Activated CD4-positive, CD25-positive, alpha-beta regulatory T cell treated with anti-CD3 and anti-CD28 coated beads, Interleukin-2, amount 50 U/mL, for 16 hours (primary cell): ENCODE measurements around the gene TM9SF3.

ENCODE experiments used
- DNase-seq: peaks from one replicate; pipeline ENCODE4 v3.0.0-alpha.2; 2020; ENCODE audit warnings: low read depth, low spot score

The TM9SF3 gene

DNA sequence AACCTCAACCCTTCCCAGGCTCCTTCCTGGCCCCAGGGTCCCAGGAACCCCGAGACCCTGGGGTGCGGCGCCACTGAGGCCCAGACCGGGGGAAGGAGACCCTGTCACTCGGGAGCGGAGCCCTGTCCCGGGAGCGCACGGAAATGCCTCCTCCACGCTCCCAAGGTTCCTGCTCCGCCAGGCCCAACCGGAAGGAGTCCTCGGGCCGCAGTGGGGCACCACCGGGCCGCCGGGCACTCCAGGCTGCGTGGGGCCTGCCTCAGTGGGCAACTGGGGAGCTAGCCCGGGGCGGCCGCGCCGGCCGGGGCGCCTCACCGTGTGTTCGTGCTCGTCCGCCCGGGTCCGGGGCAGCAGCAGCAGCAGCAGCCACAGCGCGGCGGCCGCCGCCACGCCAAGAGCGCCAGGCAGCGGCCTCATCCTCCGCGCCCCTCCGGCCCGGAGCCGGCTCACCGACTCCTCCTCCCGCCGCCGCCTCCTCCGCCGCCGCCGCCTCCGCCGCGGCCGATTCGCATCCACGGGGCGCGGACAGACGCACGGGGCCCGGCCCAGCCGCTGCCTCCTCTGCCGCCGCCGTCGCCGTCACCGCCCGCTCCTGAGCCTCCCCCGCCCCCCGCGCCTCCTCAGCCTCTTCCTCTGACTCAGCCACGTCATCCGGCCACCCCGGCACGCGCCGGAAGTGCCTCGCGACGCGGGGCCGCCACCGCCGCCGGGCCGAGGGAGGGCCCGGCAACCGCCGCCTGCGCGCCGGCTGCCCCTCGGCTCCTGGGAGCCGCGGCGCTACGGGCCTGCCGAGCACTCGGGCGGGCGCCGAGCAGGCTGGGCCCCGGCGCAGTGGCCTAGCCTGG, at the start of gene TM9SF3:
Gene TM9SF3, minus strand, starts transcription at position 594 of the 845 bp plus-strand sequence. Its CDS starts 177 bp downstream, at position 417.
- peak; percentile 79 for DNase-seq

DNA sequence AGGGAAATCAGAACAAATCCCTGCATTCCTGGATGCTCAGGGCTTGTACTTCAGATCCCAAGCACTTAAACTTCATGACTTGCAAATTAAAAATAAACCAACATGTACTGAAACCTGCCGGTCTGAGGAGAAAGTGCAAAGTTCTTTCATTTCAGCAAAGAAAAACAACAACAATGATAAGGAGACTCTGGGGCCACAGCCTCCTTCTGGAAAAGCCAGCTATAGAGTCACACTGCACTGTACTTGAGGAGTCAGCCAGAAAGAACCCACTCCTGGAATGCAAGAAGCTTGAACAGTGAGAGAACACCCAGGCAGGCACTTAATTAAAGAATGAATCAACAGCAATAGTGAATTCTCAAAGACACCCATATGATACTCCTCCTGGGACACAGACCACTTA, 49.7 kb upstream of the TM9SF3 start:
- DNase-seq, result no peak

DNA sequence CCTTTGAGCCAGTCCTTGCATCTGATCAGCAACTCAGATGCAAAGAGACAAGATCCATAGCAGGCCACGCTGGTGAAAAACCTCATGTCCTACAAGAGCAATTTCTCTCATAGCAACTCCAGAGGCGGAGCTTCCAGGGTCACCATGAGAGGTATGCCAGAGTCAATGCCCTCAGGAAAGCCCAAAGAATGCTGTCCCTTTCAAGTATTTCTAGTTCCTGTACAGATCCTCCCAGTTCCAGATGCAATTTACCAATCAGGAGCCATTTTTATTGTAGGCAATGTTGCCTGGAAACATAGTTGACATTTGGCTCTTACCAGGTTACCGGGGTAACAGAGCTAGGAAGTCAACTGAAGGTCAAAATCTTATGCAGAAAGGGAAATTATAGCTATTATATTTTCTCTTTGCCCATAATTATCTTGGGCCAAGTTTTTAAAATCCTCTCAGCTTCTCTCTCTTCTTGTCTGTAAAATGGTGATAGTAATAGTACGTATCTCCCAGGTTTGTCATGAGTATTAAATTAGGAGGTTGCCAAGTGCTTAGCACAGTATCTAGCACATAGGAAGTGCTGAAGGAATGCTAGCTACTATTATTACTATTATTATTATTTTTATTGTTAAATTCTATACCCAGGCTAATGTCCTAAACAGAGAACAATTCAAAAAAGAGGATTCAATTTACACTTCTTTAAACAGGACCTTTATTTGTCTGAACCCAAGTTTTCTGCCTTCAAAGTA, 46.3 kb upstream of the TM9SF3 start:
- no peak for DNase-seq

DNA sequence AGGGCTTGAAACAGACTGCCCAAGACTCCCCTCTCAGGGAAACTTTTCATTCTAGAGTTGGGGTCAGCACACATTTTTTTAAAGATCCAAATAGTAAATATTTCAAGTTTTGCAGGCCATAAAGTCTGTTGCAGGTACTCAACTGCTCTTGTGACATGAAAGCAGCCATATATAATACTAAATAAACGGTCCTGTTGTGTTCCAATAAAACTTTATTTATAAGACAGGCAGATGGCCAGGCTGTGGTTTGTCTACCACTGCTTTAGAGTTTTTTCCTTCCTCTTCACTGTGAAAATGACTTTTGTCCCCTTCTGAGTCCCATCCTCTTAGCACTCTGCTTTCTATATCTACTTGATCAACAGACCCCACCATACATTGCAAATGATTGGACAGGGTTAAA, 40.5 kb upstream of the TM9SF3 start:
- no peak for DNase-seq

DNA sequence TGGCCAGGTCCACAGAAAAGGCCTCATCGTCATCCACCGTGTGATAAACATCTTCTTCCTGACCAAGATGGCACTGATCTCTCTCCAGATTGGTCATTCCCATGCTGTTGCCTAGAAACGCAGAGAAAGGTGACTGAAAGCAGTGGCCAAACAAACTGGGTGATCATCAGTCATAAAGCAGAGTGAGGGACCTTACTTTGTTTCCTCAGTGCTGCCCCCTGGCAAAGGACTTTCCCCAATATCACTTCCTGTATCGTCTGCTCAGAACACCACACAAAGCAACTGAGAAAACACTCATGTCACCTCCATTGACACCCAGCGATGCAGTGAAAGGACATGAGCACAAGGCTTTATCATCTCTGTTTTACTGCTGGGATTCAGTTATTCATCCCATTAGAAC, 40.0 kb upstream of the TM9SF3 start:
- no peak for DNase-seq

DNA sequence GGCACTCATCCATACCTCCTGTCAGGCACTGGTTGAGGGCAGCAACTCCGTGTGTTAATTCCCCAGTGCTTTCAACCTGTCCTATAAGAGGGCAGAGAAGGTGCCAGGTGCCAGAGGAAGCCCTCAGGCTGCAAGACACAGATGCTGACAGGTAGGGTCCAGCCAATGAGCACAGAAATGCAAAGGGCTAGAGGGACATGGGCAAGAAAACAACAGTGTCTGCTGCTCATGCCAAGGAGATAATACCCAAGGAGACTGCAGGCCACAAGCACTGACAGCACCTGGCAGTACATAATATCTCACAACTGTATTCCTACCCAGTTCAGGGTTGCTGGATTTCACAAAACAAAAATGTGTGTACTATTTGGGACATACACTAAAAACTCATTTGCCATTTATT, 38.4 kb upstream of the TM9SF3 start:
- no peak for DNase-seq

DNA sequence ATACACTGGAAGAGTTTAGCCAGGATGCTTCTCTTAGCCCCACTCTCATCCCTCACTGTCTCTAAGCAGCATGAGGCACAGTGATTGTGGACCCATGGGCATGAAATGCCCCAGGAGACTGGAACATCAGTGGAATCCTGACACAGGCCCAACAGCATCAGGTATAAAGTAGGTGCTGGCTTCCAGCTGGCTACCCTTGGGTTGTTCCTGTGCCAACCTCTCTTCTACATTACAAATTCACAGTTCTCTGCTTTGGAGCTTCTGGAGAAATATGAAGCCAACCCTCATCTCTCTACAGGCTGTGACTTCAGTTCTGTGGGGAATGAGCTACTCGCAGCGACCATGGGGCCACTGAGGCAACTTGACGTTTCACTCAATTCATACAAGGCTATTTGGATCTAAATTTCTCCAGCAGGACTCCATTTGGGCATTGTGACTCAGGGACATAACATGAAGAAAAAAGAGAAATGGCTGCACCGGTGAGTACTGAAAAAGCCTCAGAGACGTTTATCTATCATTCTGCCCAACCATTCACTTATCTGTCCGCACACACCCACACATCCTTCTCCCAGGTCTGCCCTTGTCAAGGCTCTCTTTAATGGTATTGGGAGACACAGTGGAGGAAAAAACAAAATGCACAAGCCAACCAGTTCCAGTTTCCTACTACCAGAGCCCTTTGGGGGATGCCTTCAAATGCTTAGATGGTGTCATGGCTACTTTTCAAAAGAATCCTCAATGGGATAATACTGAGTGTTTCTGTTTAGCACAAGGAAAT, 35.4 kb upstream of the TM9SF3 start:
- DNase-seq, result no peak

DNA sequence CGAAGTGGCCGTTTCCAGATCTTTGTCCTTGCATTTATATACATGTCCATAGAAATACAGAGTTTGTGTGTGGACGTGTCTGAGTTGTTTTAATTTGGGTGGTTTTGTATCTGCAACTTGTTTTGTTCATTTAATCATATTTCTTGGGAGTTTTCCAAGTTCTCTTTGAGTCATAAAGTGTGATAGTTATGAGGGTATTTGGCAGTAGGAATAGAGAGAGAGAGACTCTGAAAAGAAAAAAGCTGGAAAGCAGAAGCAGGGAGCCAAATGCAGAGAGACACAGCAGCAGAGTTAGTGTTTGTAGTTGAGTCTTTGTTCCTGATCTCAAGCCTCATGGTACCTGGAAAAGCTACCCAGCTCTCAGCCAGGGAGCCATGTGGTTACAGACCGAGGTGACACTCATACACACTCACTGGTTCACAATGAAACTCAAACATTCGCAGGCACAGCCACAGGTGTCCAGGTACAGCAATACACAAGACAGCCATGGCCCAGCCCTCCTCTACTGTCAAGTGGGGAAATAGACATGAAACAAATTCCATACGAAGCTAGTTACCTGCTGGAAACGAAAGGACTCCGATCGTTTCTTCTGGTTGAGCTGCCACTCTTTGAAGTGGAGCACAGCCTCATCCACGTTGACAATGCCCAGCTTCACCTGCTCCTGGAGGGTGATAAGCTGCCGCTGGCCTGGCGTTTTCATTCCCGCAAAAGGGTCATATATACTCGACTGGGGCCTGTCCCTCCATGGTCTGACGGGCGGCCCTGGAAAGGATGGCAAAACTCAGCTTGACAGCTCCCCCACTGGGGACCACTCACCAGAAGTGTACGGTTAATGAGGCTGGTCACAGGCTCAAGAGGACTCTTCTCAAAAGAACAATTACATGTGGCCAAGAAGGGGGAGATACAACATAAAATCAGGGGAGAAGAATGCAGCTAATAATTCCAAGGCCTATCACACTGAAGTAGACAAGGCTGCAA, 33.3 kb upstream of the TM9SF3 start:
- no peak for DNase-seq

DNA sequence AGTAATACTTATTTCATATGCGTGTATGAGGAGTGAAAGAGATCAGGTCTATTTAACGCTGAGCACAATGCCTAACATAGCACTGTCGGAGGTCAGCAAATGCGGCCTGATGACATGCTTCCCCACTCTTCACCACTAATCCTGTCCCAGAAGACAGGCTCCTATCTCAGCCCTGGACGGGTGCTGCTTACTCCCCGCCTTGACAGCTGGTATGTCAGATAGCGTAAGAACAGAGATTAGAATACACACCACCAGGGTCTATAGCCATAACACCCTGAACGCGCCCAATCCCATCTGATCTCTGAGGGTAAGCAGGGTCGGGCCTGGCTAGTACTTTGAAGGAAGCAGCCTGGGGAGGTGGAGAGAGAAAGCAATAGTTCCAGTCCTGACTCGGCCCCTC, 32.3 kb upstream of the TM9SF3 start:
- DNase-seq, result no peak

DNA sequence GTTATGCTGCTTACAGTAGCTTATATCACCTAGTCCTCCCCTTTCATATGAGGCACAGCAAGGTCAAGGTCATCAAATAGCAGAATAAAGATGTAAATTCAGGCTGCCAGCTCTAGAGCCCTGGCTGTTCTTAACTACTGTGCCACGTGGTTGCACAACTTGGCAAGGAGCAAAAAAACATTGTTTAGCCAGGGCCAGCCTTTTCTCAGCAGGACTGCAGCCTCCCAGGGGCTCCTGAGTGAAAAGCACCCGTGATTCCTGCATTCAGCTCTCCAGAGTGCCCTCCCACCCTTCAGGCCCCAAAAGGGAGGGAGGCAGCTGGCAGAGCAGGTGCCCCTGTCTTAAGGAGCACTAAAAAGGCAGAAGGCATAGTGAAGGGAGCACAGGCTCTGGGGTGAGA, 31.8 kb upstream of the TM9SF3 start:
- no peak for DNase-seq

DNA sequence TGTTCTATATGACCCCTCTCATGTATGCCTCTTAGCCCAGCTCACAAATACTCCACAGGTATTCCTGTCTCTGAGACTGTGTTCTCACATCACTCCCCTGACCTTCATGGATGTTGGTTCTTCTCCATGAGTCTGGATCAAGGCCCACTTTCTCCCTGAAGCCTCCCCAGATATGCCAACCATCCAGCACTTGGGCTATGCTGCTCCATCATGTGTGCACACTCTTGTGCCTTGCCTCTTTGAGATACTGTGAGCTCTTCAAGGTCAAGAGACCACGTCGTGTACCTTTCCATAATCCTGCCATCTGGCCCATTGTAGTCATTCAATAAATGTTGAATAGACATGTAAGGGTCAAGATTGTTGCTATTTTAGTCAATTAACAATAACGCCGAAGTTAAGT, 30.1 kb upstream of the TM9SF3 start:
- no peak for DNase-seq

DNA sequence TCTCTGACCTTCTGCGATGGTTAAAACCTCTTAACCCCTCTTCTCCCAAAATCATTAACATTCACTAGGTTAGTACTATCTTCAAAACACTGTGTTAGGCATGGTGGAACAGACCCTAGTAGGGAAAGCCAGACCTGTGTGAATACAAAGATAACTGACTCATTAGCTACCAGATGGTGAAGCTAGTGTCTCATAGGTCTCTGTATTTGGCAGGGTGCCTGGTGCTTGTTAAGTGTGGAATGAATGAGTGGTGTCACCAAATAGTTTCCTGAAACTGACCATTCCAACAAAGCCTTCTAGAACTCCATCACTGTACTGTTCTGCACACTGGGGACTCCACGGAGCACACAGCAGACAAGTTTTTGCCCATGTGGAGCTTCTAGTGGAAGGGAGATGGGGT, 27.7 kb upstream of the TM9SF3 start:
- no peak for DNase-seq

DNA sequence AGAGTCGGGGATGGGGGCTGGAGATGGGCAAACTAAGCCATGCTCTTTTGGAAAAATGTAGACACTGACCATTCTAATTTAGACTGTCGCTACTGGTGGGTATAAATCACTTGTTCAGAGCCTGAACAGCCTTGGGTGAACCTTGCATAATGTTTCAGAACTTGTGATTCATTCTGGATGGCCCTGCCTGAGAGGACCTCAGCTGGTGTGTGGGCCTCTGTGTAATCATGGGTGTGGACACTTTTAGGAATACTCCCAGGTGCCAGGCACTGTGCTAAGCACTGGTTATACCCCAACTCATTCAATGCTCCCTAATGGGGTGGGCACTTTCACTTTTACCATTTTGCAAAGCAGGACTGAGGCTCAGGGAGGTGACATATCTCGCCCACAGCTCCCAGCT, 26.8 kb upstream of the TM9SF3 start:
- DNase-seq, result no peak

DNA sequence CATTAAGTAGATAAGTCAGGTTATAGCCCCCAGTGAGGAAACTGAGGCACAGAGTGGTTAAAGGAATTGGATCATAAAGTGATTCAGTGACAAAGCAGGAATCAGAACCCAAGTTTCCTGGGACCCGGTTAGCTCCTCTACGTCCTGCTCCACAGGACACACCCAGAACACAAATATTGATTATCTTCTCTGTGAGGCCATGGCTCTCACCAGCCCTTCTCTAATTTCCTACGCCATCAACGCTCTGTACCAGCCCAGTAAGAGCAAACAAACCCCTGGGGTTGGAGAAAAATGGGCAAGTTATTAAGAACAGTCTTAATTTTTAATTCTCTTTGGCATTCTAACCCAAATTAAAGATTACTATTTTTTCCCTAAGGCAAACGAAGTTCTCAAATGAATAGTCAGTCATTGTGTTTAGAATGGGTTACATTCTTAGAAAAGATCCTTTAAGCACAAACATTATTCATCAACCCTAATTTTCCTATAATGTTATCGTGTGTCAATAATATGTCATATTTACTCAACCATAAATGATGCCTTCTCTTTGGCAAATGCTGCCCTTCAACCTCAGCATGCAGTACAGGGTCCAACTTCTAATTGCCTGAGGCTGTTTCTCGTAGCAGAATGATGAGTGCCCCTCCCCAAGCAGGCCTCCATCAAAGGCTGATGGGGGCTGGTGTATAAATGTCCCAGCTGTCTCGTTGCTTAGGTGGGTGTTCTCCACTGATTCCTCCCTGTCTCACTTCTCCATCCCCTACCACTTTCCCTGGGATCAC, 25.4 kb upstream of the TM9SF3 start:
- DNase-seq, result no peak

DNA sequence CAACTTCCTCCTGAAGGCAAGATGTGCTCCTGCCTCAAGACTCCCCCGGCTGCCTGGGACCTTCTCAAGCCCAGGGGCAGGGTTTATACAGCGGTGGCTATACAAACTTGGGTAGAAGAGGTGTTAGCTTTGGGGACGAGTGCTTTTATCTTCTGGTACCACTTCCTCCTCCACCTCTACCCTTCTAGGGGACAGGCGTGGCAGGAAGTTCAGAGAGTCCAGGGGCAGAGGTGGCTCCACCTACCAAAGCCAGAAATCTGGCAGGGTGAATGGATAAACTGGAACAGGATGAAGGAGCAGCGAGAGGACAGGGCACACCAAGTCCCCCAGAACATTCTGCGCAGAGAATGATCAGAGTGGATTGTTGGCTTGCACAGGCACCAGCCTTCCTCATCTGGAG, 24.0 kb upstream of the TM9SF3 start:
- no peak for DNase-seq

DNA sequence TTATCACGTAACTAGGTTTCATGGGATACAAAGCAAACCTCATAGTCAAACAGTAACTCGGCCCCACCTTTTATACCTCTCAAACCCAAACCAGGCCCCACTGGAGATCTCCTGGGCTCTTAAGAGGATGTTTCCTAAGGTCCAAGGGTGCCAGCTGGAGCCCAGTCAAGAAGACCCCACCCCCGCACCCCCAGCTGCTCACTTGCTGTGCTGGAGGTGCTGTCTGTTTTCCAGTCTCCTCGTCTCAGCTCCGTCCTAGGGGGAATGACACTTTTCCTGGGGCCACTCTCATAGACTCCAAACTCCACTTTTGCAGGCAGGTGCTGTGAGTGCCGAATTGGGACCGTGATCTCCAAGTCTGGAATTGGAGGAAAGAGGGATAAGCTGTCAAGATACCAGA, 22.7 kb upstream of the TM9SF3 start:
- no peak for DNase-seq

DNA sequence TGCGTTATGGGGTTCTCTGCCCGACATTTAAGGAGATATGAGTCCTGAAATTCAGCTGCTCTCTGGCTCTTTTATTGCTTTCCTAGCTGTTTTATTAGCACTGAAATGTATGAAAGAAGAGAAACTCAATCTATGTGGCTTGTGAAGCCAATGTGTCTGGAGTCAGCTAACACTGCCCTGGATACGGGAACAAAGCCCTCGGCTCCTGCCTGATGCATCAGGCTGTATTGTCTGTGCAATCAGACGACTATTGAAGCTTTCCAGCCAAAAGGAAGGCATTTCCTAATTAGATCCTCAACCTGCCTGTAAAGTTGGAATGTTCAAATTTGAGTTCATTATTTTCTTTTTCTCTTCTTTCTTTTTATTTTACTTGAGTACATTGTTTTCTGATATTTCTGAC, 22.0 kb upstream of the TM9SF3 start:
- DNase-seq, result no peak

DNA sequence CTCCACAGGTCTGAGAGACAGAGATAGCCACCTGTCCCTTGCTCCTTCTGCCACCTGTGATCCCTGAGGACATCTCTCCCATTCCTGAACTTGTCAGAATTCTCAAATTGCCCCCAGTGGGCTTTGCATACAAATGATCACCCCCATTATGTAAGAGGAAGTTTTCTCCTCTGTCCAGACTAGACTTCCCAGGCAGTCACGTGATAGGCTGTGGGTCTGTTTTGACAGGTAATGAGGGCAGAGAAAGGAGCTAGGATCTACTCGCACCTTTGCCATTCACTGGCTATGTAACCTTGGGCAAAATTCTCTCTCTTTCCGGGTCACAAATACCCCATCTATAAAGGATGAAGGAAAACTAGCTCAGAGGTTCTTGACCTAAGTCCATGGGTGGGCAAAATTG, 21.4 kb upstream of the TM9SF3 start:
- DNase-seq, result no peak

DNA sequence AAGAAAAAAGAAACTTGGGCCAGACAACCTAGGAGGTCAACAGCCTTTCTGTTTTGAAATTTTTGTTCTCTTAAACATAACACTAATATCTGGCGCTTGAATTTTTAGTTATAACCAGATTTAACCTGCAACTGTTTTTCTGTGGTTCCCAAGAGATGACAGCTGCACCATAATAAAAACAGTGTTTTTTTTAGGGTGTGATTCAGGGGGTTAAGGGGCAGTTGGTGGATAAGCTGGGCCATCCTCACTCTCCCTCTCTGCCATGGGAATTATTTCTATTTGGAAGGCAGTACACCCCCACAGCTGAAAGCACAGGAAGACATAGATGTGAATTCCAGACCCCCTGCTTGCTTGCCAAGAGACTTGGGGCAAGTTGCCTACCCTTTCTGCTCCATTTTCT, 20.1 kb upstream of the TM9SF3 start:
- no peak for DNase-seq

DNA sequence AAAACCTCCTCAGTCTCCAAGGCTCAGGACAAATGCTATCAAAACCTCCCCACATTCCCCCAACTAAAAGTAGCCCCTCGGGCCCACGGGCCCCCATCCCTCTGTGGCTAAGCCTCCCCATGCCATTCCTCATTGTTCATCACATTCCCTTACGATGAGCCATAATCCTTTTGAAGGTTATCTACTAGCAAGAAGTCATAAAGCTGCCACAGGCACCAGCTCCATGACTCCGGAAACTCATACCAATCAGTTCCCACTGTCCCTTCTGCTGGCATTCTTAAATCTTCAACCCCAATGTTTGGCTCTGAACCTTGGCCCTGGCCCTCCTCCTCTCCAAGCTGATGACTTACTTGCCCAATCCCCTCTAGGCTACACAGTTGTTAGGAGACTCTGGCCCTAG, 19.4 kb upstream of the TM9SF3 start:
- DNase-seq, result no peak
